SKM-1 (cell line): ENCODE measurements around the gene SRXN1.
"Not testable (repeated sequence)": the region's sequence is repeated elsewhere in the genome, so short reads cannot be mapped to it uniquely, and the experiment has no call there.

ENCODE experiments used
- DNase-seq: peaks from one replicate; lab custom pipeline; 2025; ENCODE audit not compliant: unreplicated experiment; lab: John Stamatoyannopoulos, UW

The SRXN1 gene

DNA sequence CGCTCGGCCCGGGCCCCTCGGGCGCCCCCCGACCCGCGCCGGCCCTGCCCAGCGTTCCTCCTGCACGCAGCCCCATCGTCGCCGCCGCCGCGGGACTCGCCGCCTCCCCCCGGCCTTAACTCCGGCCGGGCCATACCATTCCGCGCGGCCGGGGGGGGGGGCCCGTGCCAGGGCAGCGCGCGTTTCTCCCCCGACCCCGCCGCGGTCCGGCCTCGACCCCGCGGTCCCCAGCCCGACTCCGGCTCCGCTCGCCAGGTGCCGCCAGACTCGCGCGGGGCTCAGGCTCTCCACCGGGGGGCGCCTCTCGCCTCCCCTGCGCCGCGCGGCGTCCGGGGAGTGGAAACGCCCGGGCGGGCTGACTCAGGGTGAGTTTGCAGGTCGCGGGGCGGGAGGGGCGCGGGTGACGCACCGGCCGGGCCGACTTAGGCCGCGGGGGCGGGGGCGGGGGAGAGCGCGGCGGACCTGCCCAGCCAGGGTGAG is at the start of gene SRXN1:
Gene SRXN1, minus strand, starts transcription at position 91 of the 480 bp plus-strand sequence. Its CDS starts 15 bp downstream, at position 76.
- no peak for DNase-seq

DNA sequence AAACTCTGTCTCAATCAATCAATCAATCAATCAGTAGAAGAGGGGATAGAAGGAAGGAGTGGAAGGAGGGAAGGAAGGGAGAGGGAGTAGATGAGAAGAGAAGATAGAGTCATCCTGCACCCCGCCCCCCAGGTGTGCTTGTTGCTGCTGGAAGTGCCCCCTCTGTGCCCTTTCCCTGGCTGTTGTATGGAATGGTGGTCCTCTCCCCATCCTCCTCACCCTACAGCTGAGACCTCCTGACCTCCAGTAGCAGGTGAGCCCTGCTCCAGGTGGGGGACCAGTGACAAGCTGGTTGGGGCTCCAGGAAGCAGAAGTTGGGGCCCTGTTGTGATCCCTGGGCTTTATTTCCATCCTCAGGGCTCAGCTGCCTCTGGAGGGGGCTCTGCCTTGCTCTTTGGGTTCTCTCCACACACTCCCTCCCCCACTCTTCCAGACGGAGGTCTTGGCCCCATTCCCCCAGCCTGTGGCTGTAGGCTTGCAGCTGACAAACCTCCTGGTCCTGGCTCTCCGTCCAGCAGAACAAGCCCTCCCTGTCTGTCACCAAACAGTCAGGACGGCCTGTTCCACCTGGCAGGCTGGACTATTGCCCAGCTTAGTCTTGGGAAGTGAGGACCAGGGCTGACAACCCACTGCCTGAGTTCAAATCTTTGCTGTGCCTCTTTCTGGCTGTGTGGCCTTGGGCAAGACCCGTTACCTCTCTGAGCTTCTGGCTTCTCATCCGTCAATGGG is 48.6 kb upstream of the SRXN1 start:
- no peak for DNase-seq

DNA sequence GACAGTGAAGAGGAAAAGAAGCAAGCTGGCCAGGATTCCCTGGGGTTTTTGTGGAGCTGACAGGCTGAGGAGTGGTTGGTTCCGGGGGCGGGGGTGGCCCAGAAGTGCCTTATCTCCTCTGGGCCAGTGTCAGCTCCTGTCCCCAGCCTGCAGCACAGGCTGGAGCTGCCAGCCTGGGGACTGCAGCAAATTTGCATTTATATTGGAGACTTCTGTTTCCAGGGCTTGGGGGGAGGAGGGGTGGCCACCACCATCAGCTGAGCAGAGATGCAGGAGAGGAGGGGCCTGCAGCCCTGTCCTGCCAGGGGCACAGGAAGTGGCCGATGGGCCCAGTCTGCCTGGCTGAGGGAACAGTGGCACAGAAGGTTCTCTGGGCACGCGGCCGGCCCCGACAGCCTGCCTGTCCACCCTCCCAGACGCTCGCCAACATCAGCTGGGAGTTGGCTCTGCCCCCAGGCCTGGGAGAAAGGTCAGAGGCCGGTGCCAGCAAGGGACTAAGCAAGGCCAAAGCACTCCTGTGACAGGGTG is 46.9 kb upstream of the SRXN1 start:
- no peak for DNase-seq

DNA sequence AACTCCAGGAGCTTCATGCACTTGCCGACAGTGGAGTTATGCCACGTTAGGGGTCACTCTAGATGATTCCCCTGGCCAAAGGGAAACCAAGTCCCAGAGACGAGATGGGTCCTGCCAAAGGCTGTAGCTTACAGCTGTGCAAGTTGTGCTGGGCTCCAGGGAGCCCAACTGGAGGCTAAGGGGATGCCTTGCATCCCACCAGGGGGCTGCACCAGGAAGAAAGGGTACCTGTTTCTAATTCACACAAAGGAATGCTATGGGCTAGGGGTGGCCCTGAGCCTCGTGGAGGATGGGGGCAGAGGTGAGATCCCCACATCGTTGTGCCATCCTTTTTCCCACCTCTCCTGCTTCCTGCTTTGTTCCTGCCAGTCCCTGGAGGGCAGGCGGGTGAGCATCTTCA is 46.3 kb upstream of the SRXN1 start:
- no peak for DNase-seq

DNA sequence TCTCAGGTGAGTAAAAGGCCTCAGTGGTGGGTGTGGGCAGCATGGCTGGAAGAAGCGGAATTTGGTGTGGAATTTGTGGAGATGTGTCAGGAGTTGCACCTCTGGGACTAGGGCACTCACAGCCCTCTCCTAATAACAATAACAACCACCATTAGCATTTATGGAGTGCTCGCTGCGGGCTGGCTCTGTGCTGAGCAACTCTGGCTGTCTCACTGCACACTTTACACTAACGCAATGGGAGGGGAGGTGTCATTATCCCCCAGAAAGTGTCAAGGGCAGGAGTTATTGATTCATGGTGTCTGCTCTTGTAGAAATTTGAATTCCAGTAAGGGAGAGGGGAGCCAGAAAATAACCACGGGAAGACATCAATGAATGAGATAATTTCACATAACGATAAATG is 45.3 kb upstream of the SRXN1 start:
- no peak for DNase-seq

DNA sequence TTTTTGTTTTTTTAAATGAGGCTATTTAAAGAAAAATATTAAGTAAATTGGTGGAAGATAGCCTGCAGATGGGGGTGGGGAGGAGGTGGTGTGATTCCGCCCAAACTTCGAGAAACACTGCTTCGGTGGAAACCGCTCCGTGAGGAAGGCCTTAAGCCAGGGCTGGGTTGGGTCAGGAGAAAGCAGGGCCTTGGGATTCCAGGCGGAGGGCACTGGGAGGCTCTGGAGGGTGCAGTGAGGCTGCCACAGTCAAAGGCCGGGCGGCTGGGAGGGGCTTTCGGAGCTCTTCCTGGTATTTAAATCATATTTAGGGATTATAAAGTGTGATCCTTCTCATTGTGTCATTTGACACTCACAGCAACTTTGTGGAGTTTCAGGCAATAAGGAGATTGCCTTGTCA is 44.8 kb upstream of the SRXN1 start:
- no peak for DNase-seq

DNA sequence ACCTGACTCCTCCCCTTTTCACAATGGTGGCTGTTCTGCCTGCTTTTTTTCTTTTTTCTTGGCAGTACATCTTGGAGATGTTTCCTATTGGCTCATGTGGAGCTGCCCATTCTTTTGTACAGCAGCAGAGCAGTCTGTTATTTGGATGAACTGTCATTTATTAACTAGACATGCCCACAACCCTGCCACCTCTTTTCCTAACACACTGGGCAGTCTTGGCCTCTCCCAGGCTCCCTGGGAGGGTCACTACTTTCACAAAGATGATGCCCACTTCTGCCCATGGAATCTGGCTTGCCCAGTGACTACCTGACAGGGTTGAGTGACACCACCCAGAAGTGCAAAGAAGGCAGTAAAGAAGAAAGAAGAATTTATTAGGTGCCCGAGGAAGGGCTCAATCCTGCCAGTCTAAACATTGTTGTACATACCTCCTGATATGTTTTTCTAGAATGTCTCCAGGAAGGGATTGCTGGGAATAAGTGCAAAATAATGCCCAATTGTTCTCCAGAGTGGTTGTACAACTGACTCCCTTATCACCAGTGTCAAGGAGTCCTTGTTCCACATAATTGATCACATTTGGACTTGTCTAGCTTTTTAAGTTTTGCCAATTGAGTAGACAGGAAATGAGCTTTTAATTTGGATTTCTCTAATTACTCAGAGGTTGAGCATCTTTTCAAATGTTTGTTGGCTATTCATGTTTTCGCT is 42.3 kb upstream of the SRXN1 start:
- no peak for DNase-seq

DNA sequence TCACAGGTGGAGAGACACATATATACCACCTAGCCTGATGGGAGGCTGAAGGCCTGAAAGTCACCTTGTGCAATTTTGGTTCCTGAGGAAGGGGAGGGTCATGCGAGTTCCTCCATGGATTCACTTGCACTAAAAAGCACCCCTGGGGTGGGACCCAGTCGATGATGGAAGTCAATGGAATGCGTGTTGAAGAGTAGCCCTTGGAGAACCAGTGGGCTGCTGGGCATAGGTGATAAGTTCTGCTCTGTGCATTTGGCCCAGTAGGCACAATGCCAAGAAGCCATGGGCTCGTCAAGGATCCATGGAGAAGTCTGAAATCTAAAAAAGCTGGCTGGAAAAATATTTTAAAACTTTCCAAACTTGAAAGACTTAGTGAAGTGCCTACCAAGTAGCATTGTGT is 41.5 kb upstream of the SRXN1 start:
- no peak for DNase-seq

DNA sequence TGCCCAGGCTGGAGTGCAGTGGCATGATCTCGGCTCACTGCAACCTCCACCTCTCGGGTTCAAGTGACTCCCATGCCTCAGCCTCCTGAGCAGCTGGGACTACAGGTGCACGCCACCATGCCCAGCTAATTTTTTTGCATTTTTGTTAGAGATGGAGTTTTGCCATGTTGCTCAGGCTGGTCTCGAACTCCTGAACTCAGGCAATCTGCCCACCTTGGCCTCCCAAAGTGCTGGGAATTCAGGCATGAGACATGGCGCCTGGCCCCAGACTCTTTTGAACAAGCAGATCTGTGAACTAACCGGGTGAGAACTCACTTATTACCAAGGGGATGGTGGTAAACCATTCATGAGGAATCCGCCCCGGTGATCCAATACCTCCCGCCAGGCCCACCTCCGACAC is 40.8 kb upstream of the SRXN1 start:
- not testable (repeated sequence) for DNase-seq

DNA sequence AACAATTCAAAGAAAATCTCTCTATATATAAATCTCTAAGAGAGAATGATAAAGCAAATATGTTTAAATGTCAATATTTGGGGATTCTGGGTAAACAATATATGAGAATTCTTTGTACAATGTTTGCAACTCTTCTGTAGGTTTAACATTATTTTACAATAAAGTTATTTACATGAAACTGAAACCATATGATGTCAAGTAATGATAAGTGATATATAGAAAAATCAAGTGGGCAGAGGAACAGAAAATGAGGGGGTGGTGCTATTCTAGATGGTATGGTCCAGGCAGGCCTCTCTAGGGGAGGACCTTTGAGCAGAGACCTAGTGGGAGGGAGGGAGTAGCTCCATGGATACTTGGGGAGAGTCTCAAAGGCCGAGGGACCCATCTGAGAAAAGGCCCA is 39.0 kb upstream of the SRXN1 start:
- DNase-seq = no peak

DNA sequence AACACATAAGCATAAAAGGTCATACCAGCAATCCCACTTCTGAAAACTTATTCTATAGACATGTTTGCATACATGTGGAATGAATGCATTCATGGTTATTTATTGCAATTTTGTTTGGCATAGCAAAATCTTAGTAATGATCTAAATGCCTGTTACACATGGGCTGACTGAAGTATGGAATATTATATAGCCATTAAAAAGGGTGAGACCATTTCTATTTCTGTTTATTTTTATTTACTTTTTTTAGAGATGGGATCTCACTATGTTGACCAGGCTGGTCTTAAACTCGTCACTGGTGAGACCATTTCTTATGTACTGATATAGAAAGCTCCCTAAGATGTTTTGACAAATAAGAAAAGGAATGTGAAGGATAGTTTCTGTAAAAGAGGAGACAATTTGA is 36.9 kb upstream of the SRXN1 start:
- no peak for DNase-seq

DNA sequence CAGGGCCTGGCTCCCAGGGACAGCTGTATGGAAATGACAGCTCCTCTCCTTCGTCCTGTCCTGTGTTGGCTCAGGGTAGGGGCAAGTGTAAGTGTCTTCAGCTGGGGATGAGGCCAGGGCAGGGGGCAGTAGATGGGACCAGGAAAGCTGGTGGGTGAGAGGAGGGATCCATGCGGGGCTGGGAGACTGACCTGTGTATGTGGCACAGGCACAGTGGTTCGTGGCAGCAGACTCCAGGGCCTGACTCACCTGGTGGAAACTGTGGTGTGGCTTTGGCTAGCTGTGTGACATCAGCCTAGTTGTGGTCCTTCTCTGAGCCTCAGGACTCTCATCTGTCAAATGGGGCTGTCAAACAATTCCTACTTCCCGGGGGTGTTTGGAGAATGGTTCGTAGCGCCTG is 36.3 kb upstream of the SRXN1 start:
- no peak for DNase-seq

DNA sequence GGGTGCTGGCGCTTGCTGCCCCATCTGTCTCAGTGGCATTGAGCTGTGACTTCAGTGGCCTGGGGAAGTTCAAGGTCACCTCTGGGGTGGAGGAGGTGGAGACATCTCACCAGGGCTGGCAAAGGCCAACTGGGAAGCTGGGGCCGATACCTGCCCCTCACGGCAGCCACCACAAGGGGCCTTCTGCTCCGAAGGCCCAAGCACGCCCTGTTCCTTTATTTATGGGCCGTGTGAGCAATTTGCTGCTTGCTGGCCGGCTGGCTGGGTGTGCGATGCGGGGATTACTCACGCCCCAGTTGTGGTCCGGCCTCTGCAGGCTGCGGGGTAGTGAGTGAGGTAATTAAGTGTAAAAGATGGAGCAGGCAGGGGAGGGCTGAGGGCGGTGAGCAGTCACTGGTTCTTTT is 35.8 kb upstream of the SRXN1 start:
- DNase-seq = no peak

DNA sequence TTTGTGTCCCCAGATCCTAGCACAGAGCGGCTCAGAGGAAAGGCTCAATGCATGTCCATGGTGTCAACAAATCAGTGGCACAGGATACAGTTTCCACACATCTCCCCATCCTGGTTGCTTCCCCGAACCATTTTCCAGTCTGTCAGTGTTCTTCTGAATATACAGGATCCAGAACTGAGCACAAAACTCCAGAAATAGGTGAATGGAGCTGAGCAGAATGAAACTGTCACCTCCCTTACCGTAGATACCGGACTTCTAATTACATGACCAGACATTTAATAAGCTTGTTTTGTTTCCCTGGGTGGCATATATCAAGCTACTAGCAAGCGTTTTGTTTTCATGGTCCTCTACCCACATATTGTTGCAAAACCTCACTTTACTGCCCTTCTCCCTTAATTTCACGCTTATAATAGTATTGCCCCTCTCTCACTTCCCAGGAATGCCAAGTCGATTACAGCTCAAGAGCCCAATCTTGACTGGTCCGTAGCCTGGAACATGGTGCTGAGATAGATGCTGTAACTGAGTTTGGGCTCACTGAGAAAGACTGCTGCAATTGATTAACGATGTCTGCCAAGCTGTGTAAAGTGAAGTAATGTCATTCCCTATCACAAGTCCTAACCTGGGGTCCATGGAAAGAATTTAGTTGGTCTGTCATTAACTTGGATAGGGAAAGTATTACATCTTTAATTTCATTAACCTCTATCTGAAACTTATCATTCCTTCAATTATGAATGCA is 34.6 kb upstream of the SRXN1 start:
- DNase-seq = no peak

DNA sequence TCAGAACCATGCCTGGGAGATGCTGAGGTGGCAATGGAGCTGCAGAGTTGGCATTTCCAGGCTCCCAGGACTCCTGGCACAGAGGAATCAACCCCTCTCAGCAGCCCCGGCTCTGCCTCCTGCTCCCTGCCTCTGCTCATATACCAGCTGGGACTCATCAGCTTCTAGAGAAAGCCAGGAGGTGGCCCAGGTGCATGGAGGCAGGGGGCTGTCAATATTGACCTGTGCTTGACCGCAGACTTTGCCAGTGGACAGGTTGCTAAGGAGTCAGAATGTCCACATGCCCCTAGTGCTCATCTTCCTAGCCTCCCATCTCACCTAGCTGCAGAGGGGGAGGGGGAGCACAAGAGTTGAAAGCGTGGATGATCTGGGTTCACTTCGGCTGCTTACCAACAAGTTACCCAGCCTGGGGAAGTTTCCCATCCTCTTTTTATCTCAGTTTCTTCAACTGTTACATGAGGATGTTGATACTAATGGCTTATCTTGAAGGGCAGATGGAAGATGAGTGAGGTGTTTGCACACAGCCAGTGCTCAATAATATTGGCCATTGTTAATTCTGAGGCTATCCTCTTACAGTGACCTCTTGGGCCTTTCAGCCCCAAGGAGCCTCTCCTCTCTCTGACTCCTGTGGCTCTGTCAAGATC is 31.8 kb upstream of the SRXN1 start:
- no peak for DNase-seq

DNA sequence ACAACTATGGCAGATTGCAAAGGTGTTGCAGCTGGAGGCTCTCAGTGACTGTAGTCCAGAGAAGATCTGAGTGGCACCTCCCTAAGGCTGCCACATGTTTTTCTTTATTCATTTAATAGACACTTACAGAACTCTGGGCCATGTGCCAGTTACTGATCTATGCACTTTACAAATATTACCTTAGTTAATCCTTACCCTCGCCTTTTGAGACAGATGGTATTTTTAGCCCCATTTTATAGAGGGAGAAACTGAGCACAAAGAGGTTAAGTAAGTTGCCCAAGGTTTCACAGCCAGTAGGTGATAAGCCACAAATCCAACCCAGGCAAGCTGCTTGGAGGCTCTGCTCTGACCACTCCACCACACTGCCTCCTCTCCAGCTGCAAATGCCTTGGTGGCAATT is 29.1 kb upstream of the SRXN1 start:
- DNase-seq = no peak

DNA sequence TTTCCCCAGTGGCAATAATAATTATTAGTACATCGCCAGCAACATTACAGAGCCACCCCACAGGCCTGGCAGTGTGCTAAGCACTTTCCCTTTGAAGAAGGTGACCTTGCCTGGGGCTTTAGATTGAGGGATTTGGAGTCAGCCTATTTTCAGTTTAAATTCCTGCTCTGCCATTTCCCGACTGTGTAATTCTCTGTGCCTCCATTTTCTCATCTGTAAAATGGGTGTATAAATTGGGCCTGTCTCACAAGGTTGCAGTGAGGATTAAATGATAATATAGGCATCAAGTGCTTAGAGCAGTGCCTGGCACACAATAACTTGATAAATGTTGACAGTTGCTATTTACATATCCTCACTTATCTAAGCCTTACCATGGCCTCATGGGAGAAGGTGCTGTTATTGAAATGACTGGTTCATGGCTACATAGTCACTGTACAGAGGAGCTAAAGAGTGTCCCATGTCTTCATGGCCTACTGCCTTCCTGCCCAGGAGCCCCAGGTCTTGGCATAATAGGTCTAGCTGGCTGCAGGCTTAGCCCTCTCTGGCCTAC is 27.7 kb upstream of the SRXN1 start:
- no peak for DNase-seq

DNA sequence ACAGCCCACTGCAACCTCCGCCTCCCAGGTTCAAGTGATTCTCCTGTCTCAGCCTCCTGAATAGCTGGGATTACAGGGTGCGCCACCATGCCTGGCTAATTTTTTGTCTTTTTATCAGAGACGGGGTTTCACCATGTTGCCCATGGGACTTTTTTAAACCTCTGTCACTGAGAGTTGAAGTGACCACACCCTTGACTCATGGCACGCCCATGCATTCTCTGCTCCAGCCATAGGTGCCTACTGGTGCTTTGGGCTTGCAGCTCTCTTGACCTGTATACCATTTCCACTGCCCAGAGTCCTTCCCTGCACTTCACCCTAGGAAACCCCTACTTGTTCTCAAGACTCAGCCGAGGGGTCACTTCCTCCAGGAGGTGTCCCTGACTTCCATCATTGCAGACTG is 25.0 kb upstream of the SRXN1 start:
- DNase-seq = no peak

DNA sequence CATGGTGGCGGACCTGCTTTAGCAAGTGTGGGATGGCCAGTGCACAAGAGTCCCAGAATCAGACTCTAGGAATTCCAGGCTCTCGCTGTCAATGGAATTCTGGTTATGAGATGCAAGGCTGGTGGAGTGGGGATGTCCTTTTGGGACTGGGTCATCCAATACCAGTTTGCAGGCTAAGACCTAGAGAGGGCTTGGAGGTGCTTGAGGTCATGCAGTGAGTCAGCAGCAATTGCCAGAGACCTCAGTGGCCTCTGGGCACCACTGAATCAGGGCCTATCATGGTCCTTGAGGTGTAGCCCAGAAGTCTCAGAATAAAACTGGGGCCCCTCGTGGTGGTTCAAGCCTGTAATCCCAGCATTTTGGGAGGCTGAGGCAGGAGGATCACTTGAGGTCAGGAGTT is 24.0 kb upstream of the SRXN1 start:
- DNase-seq = no peak

DNA sequence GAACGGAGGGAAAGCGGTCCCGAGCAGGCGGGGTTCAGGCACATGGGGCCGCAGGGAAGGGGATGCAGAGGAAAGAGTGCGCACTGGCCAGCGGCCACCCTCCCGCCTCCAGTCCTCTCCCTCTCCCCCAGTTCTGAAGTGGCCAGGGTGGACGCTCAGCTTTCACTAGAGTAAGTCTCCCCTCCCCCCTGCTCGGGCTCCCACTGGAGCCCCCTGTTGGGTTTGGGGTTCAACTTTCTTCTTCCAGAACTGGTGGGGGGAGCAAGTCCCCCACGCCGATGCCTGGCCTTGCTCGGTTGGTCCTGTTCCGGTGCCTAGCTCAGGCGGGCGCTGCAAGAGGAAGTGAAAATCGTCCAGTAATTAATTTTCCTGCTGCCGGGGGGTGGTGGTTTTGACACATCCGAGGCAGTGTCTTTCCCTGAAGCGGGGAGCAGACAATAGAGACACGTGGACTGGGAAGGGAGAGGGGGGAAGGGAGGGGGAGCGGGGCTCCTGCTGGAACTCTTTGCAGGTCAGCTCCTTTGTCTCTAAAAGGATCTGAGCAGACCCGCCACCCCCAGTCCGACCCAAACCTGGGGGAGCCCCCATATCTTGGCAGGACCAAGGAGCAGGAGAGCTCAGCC is 23.4 kb upstream of the SRXN1 start:
- no peak for DNase-seq
